H1 (cell line): ENCODE data around the gene KCNMA1. TPM values are rescaled to one million over a fixed set of nuclear protein-coding genes. Genes with fewer than 3 reads are reported as not detected.

Source experiments
- CTCF ChIA-PET: fragments of 300-600 bp; sonication (Branson Sonifier 250); formaldehyde crosslinking; loops from one replicate; lab custom pipeline; 2021; ENCODE audit not compliant: partially characterized antibody; lab: Charles Lee
- POLR2A ChIA-PET: fragments of 300-600 bp; sonication (Branson Sonifier 250); formaldehyde crosslinking; loops from one replicate; lab custom pipeline; 2021; ENCODE audit warnings: inconsistent platforms; ENCODE audit not compliant: partially characterized antibody; lab: Charles Lee
- DNase-seq, 2 experiments: peaks; one replicate each; pipeline versions ENCODE4 v3.0.0 to v3.0.0-alpha.2; 2010 to 2022; ENCODE audit warnings: low spot score in 2 of 2, low read depth in 1 of 2, mixed read lengths in 1 of 2
- FAIRE-seq: peaks from 2 replicates; lab custom pipeline; 2011; peaks lifted over from hg19 to GRCh38; lab: Jason Lieb, UNC
- H2AFZ ChIP-seq: 2 replicates; pipeline ENCODE4 v1.8.1; 2012; ENCODE audit warnings: low read length, inconsistent platforms
- H2AK5ac ChIP-seq: 2 replicates; pipeline ENCODE4 v1.6.1; 2013; ENCODE audit warnings: low read depth, low read length
- H2BK120ac ChIP-seq: replicated peaks from 2 replicates; pipeline ENCODE3; 2013; ENCODE audit warnings: low read depth, low read length, inconsistent platforms
- H2BK12ac ChIP-seq: 2 replicates; pipeline ENCODE4 v1.6.1; 2013; ENCODE audit warnings: low read depth, low read length
- H2BK15ac ChIP-seq: 2 replicates; pipeline ENCODE4 v1.6.1; 2013; ENCODE audit warnings: low read length
- H2BK20ac ChIP-seq: 2 replicates; pipeline ENCODE4 v1.6.1; 2013; ENCODE audit warnings: low read length
- H2BK5ac ChIP-seq: 2 replicates; pipeline ENCODE4 v1.6.1; 2013; ENCODE audit warnings: low read depth, low read length
- H3K14ac ChIP-seq: 2 replicates; pipeline ENCODE4 v1.6.1; 2013; ENCODE audit warnings: inconsistent platforms; ENCODE audit not compliant: insufficient read length
- H3K18ac ChIP-seq: 2 replicates; pipeline ENCODE4 v1.6.1; 2013; ENCODE audit warnings: low read length; ENCODE audit errors: extremely low read depth
- H3K23ac ChIP-seq: 2 replicates; pipeline ENCODE4 v1.6.1; 2013; ENCODE audit warnings: inconsistent platforms; ENCODE audit not compliant: insufficient read length
- H3K23me2 ChIP-seq: 2 replicates; pipeline ENCODE4 v1.6.1; 2013; ENCODE audit warnings: low read depth, low read length
- H3K27ac ChIP-seq: 2 replicates; pipeline ENCODE4 v1.6.1; 2011; ENCODE audit warnings: low read depth, low read length, inconsistent platforms
- H3K27me3 ChIP-seq, 4 experiments: replicated peaks in 1 of 4; 1 replicate in 1 of 4; 2 replicates in 3 of 4; pipeline versions ENCODE4 v1.6.1 to v1.8.1; 2011 to 2013; ENCODE audit warnings: low read length in 3 of 4, mild to moderate bottlenecking in 3 of 4, inconsistent platforms in 2 of 4, mixed read lengths in 2 of 4, moderate library complexity in 1 of 4; ENCODE audit not compliant: control insufficient read depth in 3 of 4, insufficient read depth in 3 of 4; ENCODE audit errors: extremely low read depth in 1 of 4
- H3K36me3 ChIP-seq, 4 experiments: 2 replicates each; pipeline versions ENCODE4 v1.6.1 to v1.8.1; 2011 to 2013; ENCODE audit warnings: mild to moderate bottlenecking in 4 of 4, low read length in 3 of 4, moderate library complexity in 2 of 4, control low read depth in 1 of 4, inconsistent platforms in 1 of 4; ENCODE audit not compliant: insufficient read depth in 4 of 4, control insufficient read depth in 2 of 4
- H3K4ac ChIP-seq: replicated peaks from 2 replicates; pipeline ENCODE3; 2013; ENCODE audit warnings: low read length, low read depth, mixed read lengths, inconsistent platforms; ENCODE audit not compliant: insufficient read length
- H3K4me1 ChIP-seq, 4 experiments: replicated peaks in 1 of 4; 1 replicate in 1 of 4; 2 replicates in 3 of 4; pipeline versions ENCODE4 v1.6.1 to v1.8.1; 2011 to 2013; ENCODE audit warnings: low read length in 3 of 4, inconsistent platforms in 2 of 4, mixed read lengths in 1 of 4; ENCODE audit not compliant: insufficient read depth in 4 of 4, control insufficient read depth in 3 of 4
- H3K4me2 ChIP-seq, 2 experiments: 2 replicates each; pipeline versions ENCODE4 v1.6.1 to v1.8.1; 2011 to 2013; ENCODE audit warnings: low read depth in 2 of 2, low read length in 2 of 2, control low read depth in 1 of 2, inconsistent platforms in 1 of 2, mild to moderate bottlenecking in 1 of 2; ENCODE audit not compliant: insufficient read depth in 1 of 2
- H3K4me3 ChIP-seq, 4 experiments: fragments of 200-600, 300-600 bp in 1 of 4; sonication (generic), shearing (Covaris generic), sonication (Bioruptor Twin) in 1 of 4; 2 replicates each; pipeline versions ENCODE4 v1.5.1 to v1.8.1; 2011 to 2016; ENCODE audit warnings: low read length in 4 of 4, low read depth in 3 of 4, control low read depth in 2 of 4, inconsistent platforms in 2 of 4, mild to moderate bottlenecking in 2 of 4, mixed read lengths in 1 of 4, moderate library complexity in 1 of 4; ENCODE audit not compliant: insufficient read depth in 2 of 4; ENCODE audit errors: extremely low read depth in 1 of 4
- H3K56ac ChIP-seq: replicated peaks from 2 replicates; pipeline ENCODE3; 2013; ENCODE audit warnings: low read depth, mild to moderate bottlenecking, mixed read lengths, low read length, inconsistent platforms; ENCODE audit not compliant: insufficient read length
- H3K79me1 ChIP-seq: 2 replicates; pipeline ENCODE4 v1.6.1; 2013; ENCODE audit warnings: low read depth, low read length, control low read depth
- H3K79me2 ChIP-seq, 2 experiments: 2 replicates each; pipeline versions ENCODE4 v1.6.1 to v1.8.1; 2012 to 2013; ENCODE audit warnings: low read length in 2 of 2, mild to moderate bottlenecking in 2 of 2, inconsistent platforms in 1 of 2; ENCODE audit not compliant: insufficient read depth in 2 of 2, control insufficient read depth in 1 of 2
- H3K9ac ChIP-seq, 4 experiments: replicated peaks in 1 of 4; 1 replicate in 1 of 4; 2 replicates in 3 of 4; pipeline versions ENCODE4 v1.6.1 to v1.8.1; 2011 to 2013; ENCODE audit warnings: low read depth in 3 of 4, low read length in 3 of 4, control low read depth in 2 of 4, mild to moderate bottlenecking in 2 of 4, moderate library complexity in 2 of 4, inconsistent platforms in 1 of 4; ENCODE audit errors: extremely low read depth in 1 of 4
- H3K9me3 ChIP-seq, 2 experiments: 2 replicates each; pipeline versions ENCODE4 v1.6.1 to v1.8.1; 2012 to 2013; ENCODE audit warnings: mild to moderate bottlenecking in 2 of 2, moderate library complexity in 2 of 2, control low read depth in 1 of 2, inconsistent platforms in 1 of 2, low read depth in 1 of 2, low read length in 1 of 2, mixed read lengths in 1 of 2; ENCODE audit not compliant: insufficient read depth in 2 of 2
- H4K20me1 ChIP-seq, 2 experiments: replicated peaks in 1 of 2; 2 replicates each; pipeline versions ENCODE3 to v1.8.1; 2011 to 2013; ENCODE audit warnings: inconsistent platforms in 2 of 2, low read length in 2 of 2, mild to moderate bottlenecking in 1 of 2; ENCODE audit not compliant: insufficient read depth in 2 of 2, control insufficient read depth in 1 of 2
- H4K5ac ChIP-seq: 2 replicates; pipeline ENCODE4 v1.6.1; 2013; ENCODE audit warnings: low read length, low read depth, mixed read lengths, inconsistent platforms; ENCODE audit not compliant: insufficient read length
- H4K8ac ChIP-seq: 2 replicates; pipeline ENCODE4 v1.8.0; 2013; ENCODE audit warnings: mild to moderate bottlenecking, moderate library complexity, low read length, inconsistent platforms; ENCODE audit not compliant: insufficient read depth; ENCODE audit errors: extremely low read depth
- H4K91ac ChIP-seq: replicated peaks from 2 replicates; pipeline ENCODE3; 2013; ENCODE audit warnings: low read length, mixed read lengths, inconsistent platforms; ENCODE audit not compliant: insufficient read length
- TBP ChIP-seq: IDR thresholded peaks from 2 replicates; pipeline ENCODE4 v1.6.1; 2011; ENCODE audit warnings: low read depth, low read length, improper control_type of control experiment
- WGBS, 2 experiments: shearing (Covaris generic) in 1 of 2; methylation state at CpG; one replicate each; pipeline versions ENCODE4 v1.1.6 to v1.1.7; 2013 to 2015; ENCODE audit warnings: low lambda C conversion rate in 2 of 2, mixed read lengths in 2 of 2, inconsistent platforms in 1 of 2, low coverage in 1 of 2, missing lambda C conversion rate in 1 of 2; ENCODE audit not compliant: insufficient replicate concordance in 2 of 2, insufficient coverage in 1 of 2, insufficient read length in 1 of 2; ENCODE audit errors: extremely low coverage in 1 of 2, missing lambda C conversion rate in 1 of 2; 5-methylcytosine and 5-hydroxymethylcytosine counted together
- polyA plus RNA-seq, 7 experiments: library from polyadenylated mRNA; depleted of rRNA in 3 of 7; stranded (reverse) in 5 of 7; unstranded in 2 of 7; fragments of >200 nt in 5 of 7; fragments of 200-250 nt in 2 of 7; gene quantifications; 1 replicate in 5 of 7; 2 replicates in 1 of 7; 4 replicates in 1 of 7; pipeline versions ENCODE4 v1.2.1 to v1.2.3, GENCODE V29; 2011 to 2013; ENCODE audit warnings: missing spikeins in 2 of 7, mixed read lengths in 2 of 7
- total RNA-seq: library from RNA; stranded (reverse); fragmentation: NEBNext Ultra II Directional; extraction: Animal tissue kit (Norgen Biotek cat#: 25700); gene quantifications from 2 replicates; pipeline ENCODE4 v1.2.1, GENCODE V29; 2021

Gene KCNMA1
- total and polyA plus RNA-seq, 2 of the 8 experiments (the other 6 are each of a cell fraction or from before 2014, with no cell fraction given), result 10.2 to 11.1 TPM

GRCh38 chr10:77338143-77338542 lies 299.5 kb downstream of the KCNMA1 start:
- Histone ChIP-seq H4K91ac (no peak overlapping the region), H3K79me1 (no peaks in the 10 kb centered on the region), H2BK12ac (no peak overlapping the region), H2BK5ac (no peak overlapping the region), H3K36me3 (no peaks in the 10 kb centered on the region), H2BK15ac (no peak overlapping the region), H3K14ac (no peak overlapping the region), H4K20me1 (no peaks in the 10 kb centered on the region), H3K18ac (no peak overlapping the region), H2BK20ac (no peak overlapping the region), H2BK120ac (no peak overlapping the region), H2AK5ac (no peak overlapping the region), H3K79me2 (no peaks in the 10 kb centered on the region), H3K4ac (no peak overlapping the region), H3K4me1 (no peaks in the 10 kb centered on the region), H3K27ac (no peak overlapping the region), H4K8ac (no peak overlapping the region), H3K9me3 (peaks cover 5 to 7% of the 10 kb centered on the region in 2 experiments; a peak in 2 of 4 replicates), H4K5ac (no peak overlapping the region), H3K56ac (no peak overlapping the region), H3K23ac (no peak overlapping the region), H2AFZ (no peak overlapping the region), H3K4me2 (no peak overlapping the region), H3K23me2 (no peaks in the 10 kb centered on the region), H3K9ac (no peak overlapping the region), H3K27me3 (no peaks in the 10 kb centered on the region), H3K4me3 (no peak overlapping the region)
- CTCF ChIA-PET, result interaction anchor here (1.3 to 1.8 kb wide), 2 partner anchors 40 to 87 kb away, joined by 4 to 5 read pairs; no protein-coding TSS in a partner anchor
- DNase-seq (no peak), FAIRE-seq (no peak)
- 91% methylated on average over 4 of the region's 4 CpGs; no CpG with 5 or more reads in 1 of the 2 experiments for WGBS, 2 experiments
- no peak for TF ChIP-seq TBP
- POLR2A ChIA-PET, result no interaction called here
